ENCODE measurements around the gene RPAIN. TPM values are rescaled to one million over a fixed set of nuclear protein-coding genes. Genes with fewer than 3 reads are reported as not detected.

The RPAIN gene
- total and polyA plus RNA-seq, 2 of the 13 experiments (the other 11 are each of a cell fraction or from before 2014, with no cell fraction given), result 42.1 to 58.5 TPM

- TF ChIP-seq ZNF770 (CRISPR knock-in tag; IDR thresholded peaks at IDR 0.05) (peak; percentile 82), ZNF749 (CRISPR knock-in tag; IDR thresholded peaks at IDR 0.05; ENCODE audit: borderline replicate concordance) (peak; percentile 71; the same call in 1 of the 2 replicates), ZNF232 (CRISPR knock-in tag; IDR thresholded peaks at IDR 0.05; ENCODE audit: borderline replicate concordance) (peak; percentile 93), ZNF205 (CRISPR knock-in tag; IDR thresholded peaks at IDR 0.05) (peak; percentile 77), IKZF1 (IDR thresholded peaks at IDR 0.05) (no peak), SNAPC5 (CRISPR knock-in tag; IDR thresholded peaks at IDR 0.05; ENCODE audit: borderline replicate concordance) (no peak), DZIP1 (CRISPR knock-in tag; IDR thresholded peaks at IDR 0.05) (no peak), ZNF703 (CRISPR knock-in tag; IDR thresholded peaks at IDR 0.05; ENCODE audit: borderline replicate concordance) (no peak), ESRRA (CRISPR knock-in tag; IDR thresholded peaks at IDR 0.05; ENCODE audit: low read depth) (0 out of 2 replicates have a peak, but pooled peaks have one; percentile 61), PRDM10 (CRISPR knock-in tag; IDR thresholded peaks at IDR 0.05; ENCODE audit: low read depth) (no peak), NFRKB (IDR thresholded peaks at IDR 0.05) (no peak), MIER3 (CRISPR knock-in tag; IDR thresholded peaks at IDR 0.05; ENCODE audit: borderline replicate concordance) (peak; percentile 57; the same call in 1 of the 2 replicates), ZNF44 (CRISPR knock-in tag; IDR thresholded peaks at IDR 0.05) (no peak), ZBTB8A (CRISPR knock-in tag; IDR thresholded peaks at IDR 0.05; ENCODE audit: borderline replicate concordance, low read depth) (no peak; the same call in 1 of the 2 replicates), ZNF446 (CRISPR knock-in tag; IDR thresholded peaks at IDR 0.05) (peak; percentile 98), MEF2D (CRISPR knock-in tag; IDR thresholded peaks at IDR 0.05) (no peak; the same call in 1 of the 2 replicates), SKI (IDR thresholded peaks at IDR 0.05; ENCODE audit: partially characterized antibody) (peak; percentile 28), ZNF670 (CRISPR knock-in tag; IDR thresholded peaks at IDR 0.05; ENCODE audit: borderline replicate concordance) (peak; percentile 65; the same call in 1 of the 2 replicates), ETV5 (CRISPR knock-in tag; IDR thresholded peaks at IDR 0.05; ENCODE audit: borderline replicate concordance) (peak; percentile 83; the same call in 1 of the 2 replicates)
Observed at GRCh38 chr17:5438716-5439445, 18.9 kb downstream of the RPAIN start, which contains the start of gene C1QBP (continued).
